Lower leg skin (tissue), 3 donors: ENCODE results near the gene TXNDC2.

Source experiments
- POLR2A ChIP-seq, 2 donors: fragments of 450-650 bp; IDR thresholded peaks; one replicate each; pipeline ENCODE4 v1.6.1; 2016 to 2017; ENCODE audit warnings: antibody characterized with exemption in 2 of 2, mild to moderate bottlenecking in 1 of 2, moderate library complexity in 1 of 2
- TF ChIP-seq, protein P1 (sequence below), 3 donors: fragments of 450-650 bp; IDR thresholded peaks; one replicate each; pipeline ENCODE4 v1.5.1; 2016; ENCODE audit warnings: antibody characterized with exemption in 3 of 3, mild to moderate bottlenecking in 3 of 3, moderate library complexity in 2 of 3

GRCh38 chr18:9924371-9924943, 38.7 kb downstream of the TXNDC2 start:
- no peak for TF ChIP-seq POLR2A (IDR thresholded peaks at IDR 0.05)
- TF ChIP-seq, protein P1, sequence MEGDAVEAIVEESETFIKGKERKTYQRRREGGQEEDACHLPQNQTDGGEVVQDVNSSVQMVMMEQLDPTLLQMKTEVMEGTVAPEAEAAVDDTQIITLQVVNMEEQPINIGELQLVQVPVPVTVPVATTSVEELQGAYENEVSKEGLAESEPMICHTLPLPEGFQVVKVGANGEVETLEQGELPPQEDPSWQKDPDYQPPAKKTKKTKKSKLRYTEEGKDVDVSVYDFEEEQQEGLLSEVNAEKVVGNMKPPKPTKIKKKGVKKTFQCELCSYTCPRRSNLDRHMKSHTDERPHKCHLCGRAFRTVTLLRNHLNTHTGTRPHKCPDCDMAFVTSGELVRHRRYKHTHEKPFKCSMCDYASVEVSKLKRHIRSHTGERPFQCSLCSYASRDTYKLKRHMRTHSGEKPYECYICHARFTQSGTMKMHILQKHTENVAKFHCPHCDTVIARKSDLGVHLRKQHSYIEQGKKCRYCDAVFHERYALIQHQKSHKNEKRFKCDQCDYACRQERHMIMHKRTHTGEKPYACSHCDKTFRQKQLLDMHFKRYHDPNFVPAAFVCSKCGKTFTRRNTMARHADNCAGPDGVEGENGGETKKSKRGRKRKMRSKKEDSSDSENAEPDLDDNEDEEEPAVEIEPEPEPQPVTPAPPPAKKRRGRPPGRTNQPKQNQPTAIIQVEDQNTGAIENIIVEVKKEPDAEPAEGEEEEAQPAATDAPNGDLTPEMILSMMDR (IDR thresholded peaks at IDR 0.05), result no peak
